Prostate gland (tissue), 2 donors: ENCODE data around the gene TEX14.

Experiments used
- CTCF ChIP-seq, 4 experiments: fragments of 200-600 bp in 2 of 4; fragments of 450-650 bp in 2 of 4; sonication (generic) in 2 of 4; IDR thresholded peaks; 1 replicate in 3 of 4; 2 replicates in 1 of 4; pipeline ENCODE4 v1.5.1; 2016 to 2019; ENCODE audit warnings: antibody characterized with exemption in 4 of 4, mild to moderate bottlenecking in 2 of 4, moderate library complexity in 2 of 4
- POLR2A ChIP-seq: fragments of 450-650 bp; IDR thresholded peaks from one replicate; pipeline ENCODE4 v1.6.1; 2016; ENCODE audit warnings: antibody characterized with exemption, mild to moderate bottlenecking

GRCh38 chr17:58621174-58621573 lies 70.7 kb downstream of the TEX14 start:
- TF ChIP-seq CTCF (IDR thresholded peaks at IDR 0.05) (no peak), POLR2A (no peak)
